Measurements from ENCODE around the gene ZNF747.

The ZNF747 gene

DNA sequence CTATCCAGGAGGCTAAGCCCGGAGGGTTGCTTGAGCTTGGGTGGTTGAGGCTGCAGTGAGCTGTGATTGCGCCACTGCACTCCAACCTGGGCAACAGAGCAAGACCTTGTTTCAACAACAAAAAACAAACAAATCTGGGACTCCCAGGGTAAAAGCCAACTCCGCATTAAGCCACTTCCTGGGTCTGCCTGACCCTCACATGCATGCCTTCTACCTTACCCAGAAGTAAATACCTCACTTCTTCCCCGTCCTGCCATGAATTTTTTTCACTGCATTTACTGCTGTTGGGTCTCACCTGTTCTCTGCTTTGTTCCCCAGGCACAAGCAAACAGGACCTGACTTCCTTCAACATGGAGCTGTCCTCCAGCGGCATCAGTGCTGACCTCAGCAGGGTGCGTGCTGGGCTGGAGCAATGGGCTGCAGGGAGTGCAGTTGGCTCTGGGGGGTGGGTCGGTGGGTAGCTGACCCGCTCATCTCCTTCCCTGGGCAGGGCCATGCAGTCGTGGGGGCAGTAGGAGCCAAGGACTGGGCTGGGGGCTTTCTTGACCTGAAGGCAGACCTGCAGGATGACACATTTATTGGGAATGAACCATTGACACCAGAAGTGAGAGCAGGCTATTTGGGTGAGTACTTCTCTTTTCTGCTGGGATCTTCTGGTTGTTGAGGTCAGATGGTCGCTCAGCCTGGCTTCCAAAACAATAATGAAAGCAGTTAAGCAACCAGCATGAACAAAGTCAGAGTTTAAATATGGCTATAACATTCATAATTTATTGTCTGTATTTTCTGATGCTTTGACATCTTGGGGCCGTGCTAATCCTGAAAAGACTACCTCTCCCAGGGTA lies 45.7 kb downstream of the ZNF747 start:
- Histone ChIP-seq H3K27me3 (ENCODE audit: insufficient read depth, low read depth, severe bottlenecking) (no peaks in the 10 kb centered on the region), H3K9me3 (ENCODE audit: severe bottlenecking) (no peaks in the 10 kb centered on the region), H3K27ac (no peak overlapping the region), H3K4me3 (ENCODE audit: low read depth, low read length) (no peak overlapping the region), H3K36me3 (no peaks in the 10 kb centered on the region)
- TF ChIP-seq, protein P1, sequence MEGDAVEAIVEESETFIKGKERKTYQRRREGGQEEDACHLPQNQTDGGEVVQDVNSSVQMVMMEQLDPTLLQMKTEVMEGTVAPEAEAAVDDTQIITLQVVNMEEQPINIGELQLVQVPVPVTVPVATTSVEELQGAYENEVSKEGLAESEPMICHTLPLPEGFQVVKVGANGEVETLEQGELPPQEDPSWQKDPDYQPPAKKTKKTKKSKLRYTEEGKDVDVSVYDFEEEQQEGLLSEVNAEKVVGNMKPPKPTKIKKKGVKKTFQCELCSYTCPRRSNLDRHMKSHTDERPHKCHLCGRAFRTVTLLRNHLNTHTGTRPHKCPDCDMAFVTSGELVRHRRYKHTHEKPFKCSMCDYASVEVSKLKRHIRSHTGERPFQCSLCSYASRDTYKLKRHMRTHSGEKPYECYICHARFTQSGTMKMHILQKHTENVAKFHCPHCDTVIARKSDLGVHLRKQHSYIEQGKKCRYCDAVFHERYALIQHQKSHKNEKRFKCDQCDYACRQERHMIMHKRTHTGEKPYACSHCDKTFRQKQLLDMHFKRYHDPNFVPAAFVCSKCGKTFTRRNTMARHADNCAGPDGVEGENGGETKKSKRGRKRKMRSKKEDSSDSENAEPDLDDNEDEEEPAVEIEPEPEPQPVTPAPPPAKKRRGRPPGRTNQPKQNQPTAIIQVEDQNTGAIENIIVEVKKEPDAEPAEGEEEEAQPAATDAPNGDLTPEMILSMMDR (IDR thresholded peaks at IDR 0.05; ENCODE audit: low read depth, low read length) = no peak
- DNase-seq = no peak

DNA sequence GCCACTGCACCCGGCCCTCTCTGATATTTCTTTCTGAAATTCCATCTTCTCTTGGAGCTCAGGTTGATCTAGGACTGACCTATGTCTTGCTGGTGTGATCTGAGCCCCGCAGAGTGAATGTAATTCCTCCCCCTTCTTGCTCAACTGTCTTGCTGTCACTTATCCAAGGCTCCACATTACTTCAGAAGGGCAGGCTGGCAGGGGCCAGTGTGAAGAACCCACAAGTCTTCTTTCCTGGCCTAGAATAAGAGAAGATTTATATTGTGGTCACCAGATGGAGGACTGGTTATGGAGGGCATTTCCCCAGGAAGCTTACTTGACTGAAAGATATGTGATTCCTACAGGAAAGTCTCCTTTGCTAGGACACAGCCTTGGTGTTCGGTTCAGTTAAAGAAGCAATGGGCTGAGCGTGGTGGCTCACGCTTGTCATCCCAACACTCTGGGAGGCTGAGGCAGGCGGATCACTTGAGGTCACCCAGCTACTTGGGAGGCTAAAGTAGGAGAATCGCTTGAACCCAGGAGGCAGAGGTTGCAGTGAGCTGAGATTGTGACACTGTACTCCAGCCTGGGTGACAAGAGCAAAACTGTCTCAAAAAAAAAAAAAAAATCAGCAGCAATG lies 48.7 kb downstream of the ZNF747 start:
- Histone ChIP-seq H3K9me3 (ENCODE audit: severe bottlenecking) (no peaks in the 10 kb centered on the region), H3K4me3 (ENCODE audit: low read depth, low read length) (no peak overlapping the region), H3K27me3 (ENCODE audit: insufficient read depth, low read depth, severe bottlenecking) (no peaks in the 10 kb centered on the region), H3K27ac (no peak overlapping the region), H3K36me3 (no peaks in the 10 kb centered on the region)
- TF ChIP-seq, protein P1 (IDR thresholded peaks at IDR 0.05; ENCODE audit: low read depth, low read length) = no peak
- DNase-seq = no peak

DNA sequence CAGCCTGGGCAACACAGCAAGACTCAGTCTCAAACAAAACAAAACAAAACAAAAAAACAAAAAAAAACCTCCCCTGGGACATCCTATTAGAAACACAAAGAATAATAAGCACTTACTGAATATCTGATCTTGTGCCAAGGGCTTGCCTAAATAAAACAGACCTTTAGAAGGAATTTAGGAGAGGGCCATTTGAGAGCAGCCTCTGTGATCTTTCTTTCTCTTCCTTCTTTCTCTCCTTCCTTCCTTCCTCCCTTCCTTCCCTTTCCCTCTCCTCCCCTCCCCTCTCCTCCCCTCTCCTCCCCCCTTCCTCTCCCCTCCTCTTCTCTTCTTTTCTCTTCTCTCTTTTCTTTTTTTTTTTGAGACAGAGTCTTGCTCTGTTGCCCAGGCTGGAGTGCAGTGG lies 49.8 kb downstream of the ZNF747 start:
- Histone ChIP-seq H3K27me3 (ENCODE audit: insufficient read depth, low read depth, severe bottlenecking) (no peaks in the 10 kb centered on the region), H3K9me3 (ENCODE audit: severe bottlenecking) (no peaks in the 10 kb centered on the region), H3K36me3 (no peaks in the 10 kb centered on the region), H3K4me3 (ENCODE audit: low read depth, low read length) (no peak overlapping the region), H3K27ac (no peak overlapping the region)
- TF ChIP-seq, protein P1 (IDR thresholded peaks at IDR 0.05; ENCODE audit: low read depth, low read length) = no peak
- no peak for DNase-seq

DNA sequence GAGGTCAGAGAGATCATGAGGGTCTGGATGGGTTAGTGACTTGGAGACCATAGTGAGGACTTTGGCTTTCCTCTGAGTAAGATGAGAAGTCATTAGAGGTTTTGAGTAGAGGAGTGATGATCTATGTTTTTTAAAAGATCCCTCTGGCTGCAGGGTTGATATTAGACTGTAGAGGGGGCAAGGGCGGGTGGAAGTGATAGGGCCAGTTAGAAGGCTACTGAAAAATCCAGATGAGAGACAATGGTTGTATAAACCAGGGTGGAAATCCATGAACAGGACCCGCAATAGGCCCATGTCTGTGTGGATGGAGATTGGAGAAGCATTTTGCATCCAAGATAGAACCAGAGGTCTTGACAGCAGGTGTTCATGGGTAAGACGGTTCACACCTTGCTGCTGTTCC lies 52.3 kb downstream of the ZNF747 start:
- Histone ChIP-seq H3K9me3 (ENCODE audit: severe bottlenecking) (no peaks in the 10 kb centered on the region), H3K36me3 (no peaks in the 10 kb centered on the region), H3K27ac (no peak overlapping the region), H3K27me3 (ENCODE audit: insufficient read depth, low read depth, severe bottlenecking) (no peaks in the 10 kb centered on the region), H3K4me3 (ENCODE audit: low read depth, low read length) (no peak overlapping the region)
- TF ChIP-seq, protein P1 (IDR thresholded peaks at IDR 0.05; ENCODE audit: low read depth, low read length) = no peak
- no peak for DNase-seq

DNA sequence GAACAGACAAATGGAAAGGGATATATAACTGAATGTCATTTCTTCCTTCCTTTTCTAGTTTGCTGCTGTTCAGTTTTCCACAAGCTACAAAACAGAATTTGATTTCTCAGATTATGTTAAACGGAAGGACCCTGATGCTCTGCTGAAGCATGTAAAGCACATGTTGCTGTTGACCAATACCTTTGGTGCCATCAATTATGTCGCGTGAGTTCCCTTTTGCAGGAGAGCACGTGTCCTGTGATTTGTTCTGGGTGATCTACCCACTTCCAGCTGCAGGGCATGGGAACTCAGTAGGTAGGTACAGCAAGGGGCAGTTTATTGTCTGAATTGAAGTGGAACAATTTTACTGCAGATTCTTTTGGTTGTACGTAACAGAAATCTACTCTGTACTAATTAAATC lies 53.3 kb downstream of the ZNF747 start:
- TF ChIP-seq, protein P1 (IDR thresholded peaks at IDR 0.05; ENCODE audit: low read depth, low read length) = no peak

More for the DNA sequence above, 53.3 kb downstream of the ZNF747 start:
- no peak overlapping the region for H3K27ac ChIP-seq
- H3K4me3 ChIP-seq (ENCODE audit: low read depth, low read length) = no peak overlapping the region
- H3K27me3 ChIP-seq (ENCODE audit: insufficient read depth, low read depth, severe bottlenecking) = no peaks in the 10 kb centered on the region
- H3K9me3 ChIP-seq (ENCODE audit: severe bottlenecking) = no peaks in the 10 kb centered on the region
- no peak for DNase-seq
- no peaks in the 10 kb centered on the region for H3K36me3 ChIP-seq
